ENCODE results near the gene CHCHD6.

The CHCHD6 gene

GRCh38 chr3:126743350-126743749, 39.3 kb downstream of the CHCHD6 start:
- no peak for DNase-seq (ENCODE audit: low read depth in 2 of 3, low spot score in 1 of 3)

GRCh38 chr3:126743781-126744180, 39.7 kb downstream of the CHCHD6 start:
- no peak for DNase-seq (ENCODE audit: low read depth in 2 of 3, low spot score in 1 of 3)

GRCh38 chr3:126745760-126746394, 41.8 kb downstream of the CHCHD6 start:
- DNase-seq (ENCODE audit: low read depth in 2 of 3, low spot score in 1 of 3) = no peak

- no peak for DNase-seq (ENCODE audit: low read depth in 2 of 3, low spot score in 1 of 3)
Observed at GRCh38 chr3:126746395-126747177, 42.5 kb downstream of the CHCHD6 start.

GRCh38 chr3:126747768-126748167, 43.7 kb downstream of the CHCHD6 start:
- DNase-seq (ENCODE audit: low read depth in 2 of 3, low spot score in 1 of 3) = no peak

- no peak for DNase-seq (ENCODE audit: low read depth in 2 of 3, low spot score in 1 of 3)
Observed at GRCh38 chr3:126748701-126749546, 44.9 kb downstream of the CHCHD6 start.

- DNase-seq (ENCODE audit: low read depth in 2 of 3, low spot score in 1 of 3) = no peak
Observed at GRCh38 chr3:126749547-126749875, 45.5 kb downstream of the CHCHD6 start.

- DNase-seq (ENCODE audit: low read depth in 2 of 3, low spot score in 1 of 3) = no peak
Observed at GRCh38 chr3:126749931-126750755, 46.1 kb downstream of the CHCHD6 start.

GRCh38 chr3:126750756-126751121, 46.7 kb downstream of the CHCHD6 start:
- no peak for DNase-seq (ENCODE audit: low read depth in 2 of 3, low spot score in 1 of 3)

- no peak for DNase-seq (ENCODE audit: low read depth in 2 of 3, low spot score in 1 of 3)
Observed at GRCh38 chr3:126751611-126752302, 47.7 kb downstream of the CHCHD6 start.

- peak; percentile 21 to 46 (median 24) for DNase-seq (ENCODE audit: low read depth in 2 of 3, low spot score in 1 of 3)
Observed at GRCh38 chr3:126752303-126753190, 48.5 kb downstream of the CHCHD6 start.

- DNase-seq (ENCODE audit: low read depth in 2 of 3, low spot score in 1 of 3) = no peak
Observed at GRCh38 chr3:126753191-126754160, 49.4 kb downstream of the CHCHD6 start.

GRCh38 chr3:126755866-126756265, 51.8 kb downstream of the CHCHD6 start:
- no peak for DNase-seq (ENCODE audit: low read depth in 2 of 3, low spot score in 1 of 3)

- no peak for DNase-seq (ENCODE audit: low read depth in 2 of 3, low spot score in 1 of 3)
Observed at GRCh38 chr3:126758026-126758425, 54.0 kb downstream of the CHCHD6 start.

GRCh38 chr3:126758882-126759281, 54.8 kb downstream of the CHCHD6 start:
- no peak for DNase-seq (ENCODE audit: low read depth in 2 of 3, low spot score in 1 of 3)

- no peak for DNase-seq (ENCODE audit: low read depth in 2 of 3, low spot score in 1 of 3)
Observed at GRCh38 chr3:126760541-126760940, 56.5 kb downstream of the CHCHD6 start.

- no peak for DNase-seq (ENCODE audit: low read depth in 2 of 3, low spot score in 1 of 3)
Observed at GRCh38 chr3:126763035-126763434, 59.0 kb downstream of the CHCHD6 start.
